Measurements from ENCODE around the gene S100PBP. TPM values are rescaled to one million over a fixed set of nuclear protein-coding genes. Genes with fewer than 3 reads are reported as not detected.
A peak's percentile ranks its signal among the peaks of the same experiment; 100 is the strongest.
"Not testable (repeated sequence)": the region's sequence is repeated elsewhere in the genome, so short reads cannot be mapped to it uniquely, and the experiment has no call there.

Gene S100PBP
- polyA plus RNA-seq, 1 of the 3 experiments (the other 2 are of a cell fraction): 13.2 TPM

DNA sequence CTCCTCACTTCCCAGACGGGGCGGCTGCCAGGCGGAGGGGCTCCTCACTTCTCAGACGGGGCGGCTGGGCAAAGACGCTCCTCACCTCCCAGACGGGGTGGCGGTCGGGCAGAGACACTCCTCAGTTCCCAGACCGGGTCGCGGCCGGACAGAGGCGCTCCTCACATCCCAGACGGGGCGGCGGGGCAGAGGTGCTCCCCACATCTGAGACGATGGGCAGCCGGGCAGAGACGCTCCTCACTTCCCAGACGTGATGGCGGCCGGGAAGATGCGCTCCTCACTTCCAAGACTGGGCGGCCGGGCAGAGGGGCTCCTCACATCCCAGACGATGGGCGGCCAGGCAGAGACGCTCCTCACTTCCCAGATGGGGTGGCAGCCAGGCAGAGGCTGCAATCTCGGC, 13.0 kb upstream of the S100PBP start:
- H3K4me3 ChIP-seq (ENCODE audit: low read depth in 2 of 2, low read length in 1 of 2); POLR2A ChIA-PET; H3K27me3 ChIP-seq (ENCODE audit: insufficient read depth); DNase-seq; H3K4me2 ChIP-seq; H3K9ac ChIP-seq; H4K20me1 ChIP-seq (ENCODE audit: insufficient read depth); H3K27ac ChIP-seq (ENCODE audit: low read depth in 2 of 2, low read length in 1 of 2); H3K9me2 ChIP-seq; H3K9me3 ChIP-seq; CTCF ChIA-PET; H2AFZ ChIP-seq (ENCODE audit: low read depth): not testable (repeated sequence)
- Histone ChIP-seq H3K4me1 (ENCODE audit: control insufficient read depth in 1 of 2, insufficient read depth in 2 of 2, low read depth in 1 of 2, low read length in 1 of 2) (peaks cover 0 to 10% of the 10 kb centered on the region in 2 experiments; a peak in 1 of 4 replicates), H3F3A (replicated peaks; ENCODE audit: insufficient read depth) (peaks cover 15% of the 10 kb centered on the region), H3K79me2 (ENCODE audit: insufficient read depth) (peaks cover 40% of the 10 kb centered on the region), H3K36me3 (replicated peaks in 1 of 2; ENCODE audit: control insufficient read depth in 1 of 2, insufficient read depth in 2 of 2, low read length in 1 of 2) (peaks cover 27 to 59% of the 10 kb centered on the region in 2 experiments)
- WGBS (ENCODE audit: low lambda C conversion rate): 100% methylated on average over 7 of the region's 30 CpGs

DNA sequence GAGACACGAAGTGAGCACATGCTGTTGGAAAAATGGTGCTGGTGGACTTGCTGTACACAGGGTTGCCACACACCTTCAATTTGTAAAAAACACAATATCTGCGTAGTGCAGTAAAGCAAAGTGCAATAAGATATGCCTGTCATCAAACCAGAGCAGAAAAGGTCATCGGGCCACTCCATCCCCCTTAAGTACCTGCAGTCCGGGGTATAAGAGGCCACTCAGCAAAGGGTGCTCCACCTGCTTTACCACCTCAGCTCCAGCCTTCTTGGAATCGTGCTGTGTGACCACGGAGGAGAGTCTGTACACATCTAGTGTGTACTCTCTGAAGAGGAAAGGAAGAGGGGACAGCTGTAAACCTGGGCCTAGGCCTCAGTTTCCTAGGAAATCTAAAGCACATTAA, 11.2 kb upstream of the S100PBP start:
- peaks cover 5% of the 10 kb centered on the region for H3F3A ChIP-seq (replicated peaks; ENCODE audit: insufficient read depth)
- no peaks in the 10 kb centered on the region for H3K27me3 ChIP-seq (ENCODE audit: insufficient read depth)
- H3K27ac ChIP-seq (ENCODE audit: low read depth in 2 of 2, low read length in 1 of 2): peak overlapping the region in 1 of 2 experiments; percentile 44; a peak in 1 of 4 replicates
- no peak overlapping the region for H3K4me3 ChIP-seq (ENCODE audit: low read depth in 2 of 2, low read length in 1 of 2)
- peaks cover 0 to 10% of the 10 kb centered on the region in 2 experiments; a peak in 1 of 4 replicates for H3K4me1 ChIP-seq (ENCODE audit: control insufficient read depth in 1 of 2, insufficient read depth in 2 of 2, low read depth in 1 of 2, low read length in 1 of 2)
- no peaks in the 10 kb centered on the region for H3K9me3 ChIP-seq
- peaks cover 12% of the 10 kb centered on the region for H4K20me1 ChIP-seq (ENCODE audit: insufficient read depth)
- H3K9ac ChIP-seq: no peak overlapping the region
- DNase-seq: no peak
- ChIA-PET POLR2A (no interaction called here), CTCF (interaction anchor here (0.5 to 0.8 kb wide), 2 partner anchors 94 to 281 kb away, joined by 3 to 4 read pairs; no protein-coding TSS in a partner anchor)
- no peak overlapping the region for H3K4me2 ChIP-seq
- H3K36me3 ChIP-seq (replicated peaks in 1 of 2; ENCODE audit: control insufficient read depth in 1 of 2, insufficient read depth in 2 of 2, low read length in 1 of 2): peaks cover 36 to 62% of the 10 kb centered on the region in 2 experiments
- no peaks in the 10 kb centered on the region for H3K9me2 ChIP-seq
- H2AFZ ChIP-seq (ENCODE audit: low read depth): no peak overlapping the region
- 91% methylated on average over 6 of the region's 6 CpGs for WGBS (ENCODE audit: low lambda C conversion rate)
- TF ChIP-seq MEF2A (IDR thresholded peaks at IDR 0.05; ENCODE audit: borderline replicate concordance, low read depth): no peak
- TF ChIP-seq, protein P1, sequence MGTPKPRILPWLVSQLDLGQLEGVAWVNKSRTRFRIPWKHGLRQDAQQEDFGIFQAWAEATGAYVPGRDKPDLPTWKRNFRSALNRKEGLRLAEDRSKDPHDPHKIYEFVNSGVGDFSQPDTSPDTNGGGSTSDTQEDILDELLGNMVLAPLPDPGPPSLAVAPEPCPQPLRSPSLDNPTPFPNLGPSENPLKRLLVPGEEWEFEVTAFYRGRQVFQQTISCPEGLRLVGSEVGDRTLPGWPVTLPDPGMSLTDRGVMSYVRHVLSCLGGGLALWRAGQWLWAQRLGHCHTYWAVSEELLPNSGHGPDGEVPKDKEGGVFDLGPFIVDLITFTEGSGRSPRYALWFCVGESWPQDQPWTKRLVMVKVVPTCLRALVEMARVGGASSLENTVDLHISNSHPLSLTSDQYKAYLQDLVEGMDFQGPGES (IDR thresholded peaks at IDR 0.05; ENCODE audit: low read depth, low read length): no peak
- TF ChIP-seq RAD21 (IDR thresholded peaks at IDR 0.05; ENCODE audit: low read length): no peak
- TF ChIP-seq FOXM1 (IDR thresholded peaks at IDR 0.05; ENCODE audit: low read depth): no peak
- TF ChIP-seq, protein P2, sequence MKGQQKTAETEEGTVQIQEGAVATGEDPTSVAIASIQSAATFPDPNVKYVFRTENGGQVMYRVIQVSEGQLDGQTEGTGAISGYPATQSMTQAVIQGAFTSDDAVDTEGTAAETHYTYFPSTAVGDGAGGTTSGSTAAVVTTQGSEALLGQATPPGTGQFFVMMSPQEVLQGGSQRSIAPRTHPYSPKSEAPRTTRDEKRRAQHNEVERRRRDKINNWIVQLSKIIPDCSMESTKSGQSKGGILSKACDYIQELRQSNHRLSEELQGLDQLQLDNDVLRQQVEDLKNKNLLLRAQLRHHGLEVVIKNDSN (IDR thresholded peaks at IDR 0.05; ENCODE audit: borderline replicate concordance, low read depth): no peak
- TF ChIP-seq FOXJ3 (CRISPR knock-in tag; IDR thresholded peaks at IDR 0.05): no peak
- TF ChIP-seq, protein P3, sequence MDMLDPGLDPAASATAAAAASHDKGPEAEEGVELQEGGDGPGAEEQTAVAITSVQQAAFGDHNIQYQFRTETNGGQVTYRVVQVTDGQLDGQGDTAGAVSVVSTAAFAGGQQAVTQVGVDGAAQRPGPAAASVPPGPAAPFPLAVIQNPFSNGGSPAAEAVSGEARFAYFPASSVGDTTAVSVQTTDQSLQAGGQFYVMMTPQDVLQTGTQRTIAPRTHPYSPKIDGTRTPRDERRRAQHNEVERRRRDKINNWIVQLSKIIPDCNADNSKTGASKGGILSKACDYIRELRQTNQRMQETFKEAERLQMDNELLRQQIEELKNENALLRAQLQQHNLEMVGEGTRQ (IDR thresholded peaks at IDR 0.05; ENCODE audit: borderline replicate concordance, low read depth, low read length): no peak
- TF ChIP-seq, protein P4, sequence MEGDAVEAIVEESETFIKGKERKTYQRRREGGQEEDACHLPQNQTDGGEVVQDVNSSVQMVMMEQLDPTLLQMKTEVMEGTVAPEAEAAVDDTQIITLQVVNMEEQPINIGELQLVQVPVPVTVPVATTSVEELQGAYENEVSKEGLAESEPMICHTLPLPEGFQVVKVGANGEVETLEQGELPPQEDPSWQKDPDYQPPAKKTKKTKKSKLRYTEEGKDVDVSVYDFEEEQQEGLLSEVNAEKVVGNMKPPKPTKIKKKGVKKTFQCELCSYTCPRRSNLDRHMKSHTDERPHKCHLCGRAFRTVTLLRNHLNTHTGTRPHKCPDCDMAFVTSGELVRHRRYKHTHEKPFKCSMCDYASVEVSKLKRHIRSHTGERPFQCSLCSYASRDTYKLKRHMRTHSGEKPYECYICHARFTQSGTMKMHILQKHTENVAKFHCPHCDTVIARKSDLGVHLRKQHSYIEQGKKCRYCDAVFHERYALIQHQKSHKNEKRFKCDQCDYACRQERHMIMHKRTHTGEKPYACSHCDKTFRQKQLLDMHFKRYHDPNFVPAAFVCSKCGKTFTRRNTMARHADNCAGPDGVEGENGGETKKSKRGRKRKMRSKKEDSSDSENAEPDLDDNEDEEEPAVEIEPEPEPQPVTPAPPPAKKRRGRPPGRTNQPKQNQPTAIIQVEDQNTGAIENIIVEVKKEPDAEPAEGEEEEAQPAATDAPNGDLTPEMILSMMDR (IDR thresholded peaks at IDR 0.05): no peak
- TF ChIP-seq, protein P5, sequence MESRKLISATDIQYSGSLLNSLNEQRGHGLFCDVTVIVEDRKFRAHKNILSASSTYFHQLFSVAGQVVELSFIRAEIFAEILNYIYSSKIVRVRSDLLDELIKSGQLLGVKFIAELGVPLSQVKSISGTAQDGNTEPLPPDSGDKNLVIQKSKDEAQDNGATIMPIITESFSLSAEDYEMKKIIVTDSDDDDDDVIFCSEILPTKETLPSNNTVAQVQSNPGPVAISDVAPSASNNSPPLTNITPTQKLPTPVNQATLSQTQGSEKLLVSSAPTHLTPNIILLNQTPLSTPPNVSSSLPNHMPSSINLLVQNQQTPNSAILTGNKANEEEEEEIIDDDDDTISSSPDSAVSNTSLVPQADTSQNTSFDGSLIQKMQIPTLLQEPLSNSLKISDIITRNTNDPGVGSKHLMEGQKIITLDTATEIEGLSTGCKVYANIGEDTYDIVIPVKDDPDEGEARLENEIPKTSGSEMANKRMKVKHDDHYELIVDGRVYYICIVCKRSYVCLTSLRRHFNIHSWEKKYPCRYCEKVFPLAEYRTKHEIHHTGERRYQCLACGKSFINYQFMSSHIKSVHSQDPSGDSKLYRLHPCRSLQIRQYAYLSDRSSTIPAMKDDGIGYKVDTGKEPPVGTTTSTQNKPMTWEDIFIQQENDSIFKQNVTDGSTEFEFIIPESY (IDR thresholded peaks at IDR 0.05; ENCODE audit: borderline replicate concordance, low read depth): no peak
- no peak for TF ChIP-seq JUND (IDR thresholded peaks at IDR 0.05)
- TF ChIP-seq EZH2phosphoT487 (IDR thresholded peaks at IDR 0.05; ENCODE audit: borderline replicate concordance, low read depth): no peak
- TF ChIP-seq NFIC (IDR thresholded peaks at IDR 0.05; ENCODE audit: borderline replicate concordance): no peak
- peaks cover 55% of the 10 kb centered on the region for H3K79me2 ChIP-seq (ENCODE audit: insufficient read depth)

All from SK-N-SH (cell line).